ENCODE measurements around the gene VARS2.
"Not testable (repeated sequence)": the region's sequence is repeated elsewhere in the genome, so short reads cannot be mapped to it uniquely, and the experiment has no call there.

VARS2 gene

GRCh38 chr6:30908700-30909099, 5.3 kb upstream of the VARS2 start:
- no peak for TF ChIP-seq CTCF (IDR thresholded peaks at IDR 0.05; ENCODE audit: low read depth, low read length, missing control alignments)
- H3K27me3 ChIP-seq (replicated peaks) = no peaks in the 10 kb centered on the region
- in situ Hi-C loops (cut with HindIII; ENCODE audit: low pct_ligation_motif_present, low sequenced_read_pairs) = no loop called here
- peak overlapping the region; percentile 90 for H3K4me3 ChIP-seq (ENCODE audit: low read depth, low read length)
- H3K27ac ChIP-seq = no peak overlapping the region
- H3K36me3 ChIP-seq (replicated peaks) = peaks cover 25% of the 10 kb centered on the region
- no peak for DNase-seq

- H3K4me3 ChIP-seq (ENCODE audit: low read depth, low read length); H3K27ac ChIP-seq; in situ Hi-C loops (cut with HindIII; ENCODE audit: low pct_ligation_motif_present, low sequenced_read_pairs); H3K27me3 ChIP-seq (replicated peaks); DNase-seq: not testable (repeated sequence)
- peaks cover 25% of the 10 kb centered on the region for H3K36me3 ChIP-seq (replicated peaks)
These were observed 3.6 kb upstream of the VARS2 start for GRCh38 chr6:30910473-30910872.

- in situ Hi-C loops (cut with HindIII; ENCODE audit: low pct_ligation_motif_present, low sequenced_read_pairs) = no loop called here
- Histone ChIP-seq H3K36me3 (replicated peaks) (peaks cover 25% of the 10 kb centered on the region), H3K27ac (no peak overlapping the region), H3K4me3 (ENCODE audit: low read depth, low read length) (no peak overlapping the region), H3K27me3 (replicated peaks) (no peaks in the 10 kb centered on the region)
- TF ChIP-seq CTCF (IDR thresholded peaks at IDR 0.05; ENCODE audit: low read depth, low read length, missing control alignments) = no peak
- no peak for DNase-seq
These were observed 1.1 kb upstream of the VARS2 start for GRCh38 chr6:30912746-30913520.

- peaks cover 27% of the 10 kb centered on the region for H3K36me3 ChIP-seq (replicated peaks)
- no peak for DNase-seq
- H3K27me3 ChIP-seq (replicated peaks) = no peaks in the 10 kb centered on the region
- H3K27ac ChIP-seq = no peak overlapping the region
- peak overlapping the region; percentile 57 for H3K4me3 ChIP-seq (ENCODE audit: low read depth, low read length)
- in situ Hi-C loops (cut with HindIII; ENCODE audit: low pct_ligation_motif_present, low sequenced_read_pairs) = no loop called here
- TF ChIP-seq CTCF (IDR thresholded peaks at IDR 0.05; ENCODE audit: low read depth, low read length, missing control alignments) = no peak
These were observed 340 bp upstream of the VARS2 start for GRCh38 chr6:30913721-30914075.

DNA sequence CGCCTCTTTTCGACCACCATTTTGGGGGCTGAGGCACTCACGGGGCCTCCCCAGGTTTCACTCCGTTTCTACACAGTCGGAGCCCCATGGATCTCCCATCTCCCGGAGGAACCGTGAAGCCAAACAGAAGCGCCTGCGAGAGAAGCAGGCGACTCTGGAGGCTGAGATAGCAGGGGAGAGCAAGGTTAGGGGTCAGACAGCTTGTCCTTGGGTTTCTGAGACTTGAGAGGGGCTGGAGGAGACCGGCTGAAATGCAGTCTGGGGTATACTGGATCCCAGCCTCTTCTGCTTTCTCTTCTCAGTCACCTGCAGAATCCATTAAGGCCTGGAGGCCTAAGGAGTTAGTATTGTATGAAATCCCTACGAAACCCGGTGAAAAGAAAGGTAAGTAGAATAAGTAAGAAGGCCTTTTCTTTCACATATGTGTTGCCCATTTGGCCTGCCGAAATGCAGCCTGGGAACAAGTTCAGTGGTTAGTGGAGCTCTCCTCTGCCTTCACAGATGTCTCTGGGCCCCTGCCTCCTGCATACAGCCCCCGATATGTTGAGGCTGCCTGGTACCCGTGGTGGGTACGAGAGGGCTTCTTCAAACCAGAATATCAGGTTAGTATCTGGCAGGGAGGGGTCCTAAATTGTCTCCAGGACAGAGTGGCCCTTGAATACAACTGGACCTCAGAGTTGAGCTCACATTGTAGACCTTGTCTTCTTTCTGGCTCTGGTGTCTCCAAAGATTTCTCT, 984 bp downstream of the VARS2 start:
- Histone ChIP-seq H3K27me3 (replicated peaks) (no peaks in the 10 kb centered on the region), H3K27ac (peak overlapping the region; percentile 55), H3K4me3 (ENCODE audit: low read depth, low read length) (peak overlapping the region; percentile 57), H3K36me3 (replicated peaks) (peaks cover 24% of the 10 kb centered on the region)
- no peak for TF ChIP-seq CTCF (IDR thresholded peaks at IDR 0.05; ENCODE audit: low read depth, low read length, missing control alignments)
- in situ Hi-C loops (cut with HindIII; ENCODE audit: low pct_ligation_motif_present, low sequenced_read_pairs) = no loop called here
- DNase-seq = no peak

- TF ChIP-seq CTCF (IDR thresholded peaks at IDR 0.05; ENCODE audit: low read depth, low read length, missing control alignments) = peak; percentile 76
- Histone ChIP-seq H3K4me3 (ENCODE audit: low read depth, low read length) (no peak overlapping the region), H3K27ac (no peak overlapping the region), H3K36me3 (replicated peaks) (peaks cover 22% of the 10 kb centered on the region), H3K27me3 (replicated peaks) (no peaks in the 10 kb centered on the region)
- in situ Hi-C loops (cut with HindIII; ENCODE audit: low pct_ligation_motif_present, low sequenced_read_pairs) = no loop called here
- DNase-seq = peak; percentile 36
These were observed 1.5 kb downstream of the VARS2 start for GRCh38 chr6:30915591-30915946.

Measured in brain microvascular endothelial cell (primary cell).